K562 (cell line): ENCODE results near the gene SMIM11. TPM values are rescaled to one million over a fixed set of nuclear protein-coding genes. Genes with fewer than 3 reads are reported as not detected.

ENCODE experiments used
- polyA plus RNA-seq, 8 experiments: library from polyadenylated mRNA; depleted of rRNA in 4 of 8; stranded (reverse) in 5 of 8; unstranded in 3 of 8; fragments of >200 nt; fragmentation: Nextera tagmentation in 2 of 8; fragmentation: Illumina TruSeq in 1 of 8; extraction: Ambion mirVana in 2 of 8; extraction: Trizol in 1 of 8; gene quantifications; 2 replicates each; pipeline versions ENCODE4 v1.2.1 to v1.2.3, GENCODE V29; 2011 to 2014; ENCODE audit warnings: inconsistent platforms in 1 of 8, missing spikeins in 1 of 8
- total RNA-seq, 7 experiments: library from RNA; depleted of rRNA in 6 of 7; stranded (reverse); fragments of >200 nt in 6 of 7; fragmentation: Illumina TruSeq in 2 of 7; extraction: Trizol in 2 of 7; gene quantifications; 2 replicates each; pipeline versions ENCODE4 v1.2.1 to v1.2.3, GENCODE V29; 2011 to 2021; ENCODE audit warnings: low replicate concordance in 1 of 7

SMIM11 gene
- total and polyA plus RNA-seq, 9 of the 15 experiments (the other 6 are each of a cell fraction or from before 2014, with no cell fraction given) = 3.9 to 113 (median 25.5) TPM

Other genes with a start within 250 kb of the SMIM11 start
- gene KCNE2, start 11.5 kb upstream of the SMIM11 start, total RNA-seq (2014; rRNA removed) = not detected in 2 replicates
- not detected in 2 replicates for gene KCNE2, start 11.5 kb upstream of the SMIM11 start, total RNA-seq (2014; rRNA removed; fragmentation: Illumina TruSeq; extraction: Trizol)
- not detected in 2 replicates for gene KCNE2, start 11.5 kb upstream of the SMIM11 start, total RNA-seq (2015; rRNA removed; fragmentation: Illumina TruSeq; extraction: Trizol)
- not detected in 2 replicates for gene KCNE2, start 11.5 kb upstream of the SMIM11 start, total RNA-seq (2021)
- not detected in 2 replicates for gene KCNE2, start 11.5 kb upstream of the SMIM11 start, polyA plus RNA-seq (2011; rRNA removed)
- gene KCNE2, start 11.5 kb upstream of the SMIM11 start, polyA plus RNA-seq (2014; fragmentation: Illumina TruSeq; extraction: Trizol) = not detected in 2 replicates
- gene KCNE2, start 11.5 kb upstream of the SMIM11 start, polyA plus RNA-seq (2014; fragmentation: Nextera tagmentation; extraction: Ambion mirVana) = not detected
- gene KCNE2, start 11.5 kb upstream of the SMIM11 start, polyA plus RNA-seq (2014; rRNA removed) = not detected in 2 replicates
- not detected in 2 replicates for gene SMIM34, start 48.4 kb downstream of the SMIM11 start, total RNA-seq (2014; rRNA removed)
- not detected in 2 replicates for gene SMIM34, start 48.4 kb downstream of the SMIM11 start, total RNA-seq (2014; rRNA removed; fragmentation: Illumina TruSeq; extraction: Trizol)
- gene SMIM34, start 48.4 kb downstream of the SMIM11 start, total RNA-seq (2015; rRNA removed; fragmentation: Illumina TruSeq; extraction: Trizol) = not detected in 2 replicates
- gene SMIM34, start 48.4 kb downstream of the SMIM11 start, total RNA-seq (2021) = not detected in 2 replicates
- gene SMIM34, start 48.4 kb downstream of the SMIM11 start, polyA plus RNA-seq (2011; rRNA removed) = not detected in 2 replicates
- not detected in 2 replicates for gene SMIM34, start 48.4 kb downstream of the SMIM11 start, polyA plus RNA-seq (2014; fragmentation: Illumina TruSeq; extraction: Trizol)
- gene SMIM34, start 48.4 kb downstream of the SMIM11 start, polyA plus RNA-seq (2014; fragmentation: Nextera tagmentation; extraction: Ambion mirVana) = not detected
- not detected in 2 replicates for gene SMIM34, start 48.4 kb downstream of the SMIM11 start, polyA plus RNA-seq (2014; rRNA removed)
- gene KCNE1, start 136.7 kb downstream of the SMIM11 start, total RNA-seq (2014; rRNA removed) = 0.12 TPM in 1 of 2 replicates, not detected in the other
- gene KCNE1, start 136.7 kb downstream of the SMIM11 start, total RNA-seq (2014; rRNA removed; fragmentation: Illumina TruSeq; extraction: Trizol) = 0.16 and 0.22 TPM in 2 replicates
- gene KCNE1, start 136.7 kb downstream of the SMIM11 start, total RNA-seq (2015; rRNA removed; fragmentation: Illumina TruSeq; extraction: Trizol) = 0.07 and 0.11 TPM in 2 replicates
- gene KCNE1, start 136.7 kb downstream of the SMIM11 start, total RNA-seq (2021) = 0.16 and 0.34 TPM in 2 replicates
- gene KCNE1, start 136.7 kb downstream of the SMIM11 start, polyA plus RNA-seq (2011; rRNA removed) = 0.09 and 0.22 TPM in 2 replicates
- 0.07 and 0.08 TPM in 2 replicates for gene KCNE1, start 136.7 kb downstream of the SMIM11 start, polyA plus RNA-seq (2014; fragmentation: Illumina TruSeq; extraction: Trizol)
- gene KCNE1, start 136.7 kb downstream of the SMIM11 start, polyA plus RNA-seq (2014; fragmentation: Nextera tagmentation; extraction: Ambion mirVana) = not detected
- 0.05 TPM in 1 of 2 replicates, not detected in the other for gene KCNE1, start 136.7 kb downstream of the SMIM11 start, polyA plus RNA-seq (2014; rRNA removed)
- 11.9 TPM in 2 replicates for gene RCAN1, start 239.6 kb downstream of the SMIM11 start, total RNA-seq (2014; rRNA removed)
- gene RCAN1, start 239.6 kb downstream of the SMIM11 start, total RNA-seq (2014; rRNA removed; fragmentation: Illumina TruSeq; extraction: Trizol) = 16.5 and 16.9 TPM in 2 replicates
- 12.3 and 14.7 TPM in 2 replicates for gene RCAN1, start 239.6 kb downstream of the SMIM11 start, total RNA-seq (2015; rRNA removed; fragmentation: Illumina TruSeq; extraction: Trizol)
- gene RCAN1, start 239.6 kb downstream of the SMIM11 start, total RNA-seq (2021) = 14.0 and 15.5 TPM in 2 replicates
- 5.3 and 9.9 TPM in 2 replicates for gene RCAN1, start 239.6 kb downstream of the SMIM11 start, polyA plus RNA-seq (2011; rRNA removed)
- gene RCAN1, start 239.6 kb downstream of the SMIM11 start, polyA plus RNA-seq (2014; fragmentation: Illumina TruSeq; extraction: Trizol) = 13.4 and 14.9 TPM in 2 replicates
- 1 to 10 TPM; 4.4 to 6.1 TPM for gene RCAN1, start 239.6 kb downstream of the SMIM11 start, polyA plus RNA-seq (2014; fragmentation: Nextera tagmentation; extraction: Ambion mirVana)
- gene RCAN1, start 239.6 kb downstream of the SMIM11 start, polyA plus RNA-seq (2014; rRNA removed) = 12.3 and 15.0 TPM in 2 replicates